Pulmonary artery endothelial cell (primary cell): ENCODE results near the gene PELI1. TPM values are rescaled to one million over a fixed set of nuclear protein-coding genes. Genes with fewer than 3 reads are reported as not detected.
A peak's percentile ranks its signal among the peaks of the same experiment; 100 is the strongest.
"Not testable (repeated sequence)": the region's sequence is repeated elsewhere in the genome, so short reads cannot be mapped to it uniquely, and the experiment has no call there.

ENCODE experiments used
- DNase-seq: peaks from one replicate; pipeline ENCODE4 v3.0.0-alpha.2; 2011; ENCODE audit warnings: low read depth, low spot score
- total RNA-seq: library from RNA; depleted of rRNA; stranded (reverse); fragments of >200 nt; gene quantifications from 2 replicates; pipeline ENCODE4 v1.2.3, GENCODE V29; 2014

PELI1 gene
- total RNA-seq, 1 donor from 2014 or later: 31.9 TPM

- no peak for DNase-seq
Measured at GRCh38 chr2:64086347-64087082, 57.7 kb downstream of the PELI1 start.

GRCh38 chr2:64085936-64086335, 58.3 kb downstream of the PELI1 start:
- DNase-seq: no peak

- no peak for DNase-seq
Measured at GRCh38 chr2:64081046-64081445, 63.2 kb downstream of the PELI1 start.

GRCh38 chr2:64080179-64080578, 64.0 kb downstream of the PELI1 start:
- DNase-seq: no peak

- DNase-seq: not testable (repeated sequence)
Measured at GRCh38 chr2:64079688-64080087, 64.5 kb downstream of the PELI1 start.

GRCh38 chr2:64076828-64077227, 67.4 kb downstream of the PELI1 start:
- not testable (repeated sequence) for DNase-seq

GRCh38 chr2:64074616-64075015, 69.6 kb downstream of the PELI1 start:
- DNase-seq: not testable (repeated sequence)

- no peak for DNase-seq
Measured at GRCh38 chr2:64067326-64067725, 76.9 kb downstream of the PELI1 start.

GRCh38 chr2:64065516-64065915, 78.7 kb downstream of the PELI1 start:
- DNase-seq: no peak

- DNase-seq: peak; percentile 83
Measured at GRCh38 chr2:64063924-64064331, 80.3 kb downstream of the PELI1 start.

GRCh38 chr2:64063454-64063853, 80.8 kb downstream of the PELI1 start:
- no peak for DNase-seq

GRCh38 chr2:64062840-64063239, 81.4 kb downstream of the PELI1 start:
- DNase-seq: no peak

- DNase-seq: no peak
Measured at GRCh38 chr2:64059270-64059669, 85.0 kb downstream of the PELI1 start.

GRCh38 chr2:64056021-64056420, 88.2 kb downstream of the PELI1 start:
- no peak for DNase-seq

- DNase-seq: no peak
Measured at GRCh38 chr2:64054161-64054915, 89.9 kb downstream of the PELI1 start.

GRCh38 chr2:64052463-64053241, 91.6 kb downstream of the PELI1 start:
- DNase-seq: peak; percentile 85

- no peak for DNase-seq
Measured at GRCh38 chr2:64049633-64050220, 94.5 kb downstream of the PELI1 start.

- DNase-seq: no peak
Measured at GRCh38 chr2:64045938-64046337, 98.3 kb downstream of the PELI1 start.
